ENCODE data around the gene WBP1L.
"Not testable (repeated sequence)": the region's sequence is repeated elsewhere in the genome, so short reads cannot be mapped to it uniquely, and the experiment has no call there.

The WBP1L gene

DNA sequence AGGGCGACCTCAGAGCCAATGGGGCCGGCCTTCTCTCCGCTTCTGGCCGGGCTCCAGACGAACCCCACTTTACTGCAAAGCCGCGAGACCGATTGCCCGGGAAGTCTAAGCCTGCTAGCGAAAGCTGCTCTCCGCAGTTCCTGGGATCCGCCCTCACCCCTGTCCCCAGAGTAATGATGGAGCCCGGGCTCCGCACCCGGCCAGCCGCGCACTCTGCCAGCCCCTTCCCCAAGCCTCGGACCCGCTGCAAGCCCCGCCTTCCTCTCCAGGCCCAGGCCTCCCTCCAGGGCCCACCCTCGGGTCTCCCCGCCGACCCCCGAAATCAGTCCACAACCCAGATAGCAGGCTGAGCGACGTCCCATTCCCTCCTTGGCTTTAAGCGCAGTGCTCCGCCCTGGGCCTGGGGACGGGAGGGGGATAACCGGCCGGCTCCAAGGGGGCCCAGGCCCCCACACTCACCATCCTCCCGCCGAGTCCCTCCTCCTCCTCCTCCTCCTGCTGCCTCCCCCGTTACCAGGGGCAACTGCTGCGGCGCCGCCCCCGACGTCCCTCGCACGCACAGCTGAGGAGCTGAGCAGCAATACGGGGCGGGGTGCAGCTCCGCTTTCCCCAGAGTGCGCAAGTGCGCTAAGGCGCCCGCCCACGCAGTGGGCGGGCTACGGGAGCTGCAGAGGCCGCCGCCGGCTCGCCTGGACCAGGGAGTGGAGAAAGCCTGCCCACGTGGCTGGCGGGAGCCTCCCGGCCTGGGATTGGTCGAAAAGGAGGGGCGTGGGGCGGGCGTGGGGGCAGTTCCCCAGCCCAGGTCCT, 29.7 kb upstream of the WBP1L start, which contains the start of gene ARL3:
Gene ARL3 (minus strand): TSS at position 584 of the 807 bp plus-strand sequence. CDS start 122 bp downstream, at position 462.
- peak; percentile 83 for DNase-seq (ENCODE audit: extremely low read depth, low read depth)
- peak within 1 kb of the TSS; percentile 92 for H3K4me3 ChIP-seq (replicated peaks; ENCODE audit: low read depth, low read length)
- TF ChIP-seq, protein P1, sequence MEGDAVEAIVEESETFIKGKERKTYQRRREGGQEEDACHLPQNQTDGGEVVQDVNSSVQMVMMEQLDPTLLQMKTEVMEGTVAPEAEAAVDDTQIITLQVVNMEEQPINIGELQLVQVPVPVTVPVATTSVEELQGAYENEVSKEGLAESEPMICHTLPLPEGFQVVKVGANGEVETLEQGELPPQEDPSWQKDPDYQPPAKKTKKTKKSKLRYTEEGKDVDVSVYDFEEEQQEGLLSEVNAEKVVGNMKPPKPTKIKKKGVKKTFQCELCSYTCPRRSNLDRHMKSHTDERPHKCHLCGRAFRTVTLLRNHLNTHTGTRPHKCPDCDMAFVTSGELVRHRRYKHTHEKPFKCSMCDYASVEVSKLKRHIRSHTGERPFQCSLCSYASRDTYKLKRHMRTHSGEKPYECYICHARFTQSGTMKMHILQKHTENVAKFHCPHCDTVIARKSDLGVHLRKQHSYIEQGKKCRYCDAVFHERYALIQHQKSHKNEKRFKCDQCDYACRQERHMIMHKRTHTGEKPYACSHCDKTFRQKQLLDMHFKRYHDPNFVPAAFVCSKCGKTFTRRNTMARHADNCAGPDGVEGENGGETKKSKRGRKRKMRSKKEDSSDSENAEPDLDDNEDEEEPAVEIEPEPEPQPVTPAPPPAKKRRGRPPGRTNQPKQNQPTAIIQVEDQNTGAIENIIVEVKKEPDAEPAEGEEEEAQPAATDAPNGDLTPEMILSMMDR (IDR thresholded peaks at IDR 0.05; ENCODE audit: low read depth, low read length, missing control alignments), result peak; percentile 20

DNA sequence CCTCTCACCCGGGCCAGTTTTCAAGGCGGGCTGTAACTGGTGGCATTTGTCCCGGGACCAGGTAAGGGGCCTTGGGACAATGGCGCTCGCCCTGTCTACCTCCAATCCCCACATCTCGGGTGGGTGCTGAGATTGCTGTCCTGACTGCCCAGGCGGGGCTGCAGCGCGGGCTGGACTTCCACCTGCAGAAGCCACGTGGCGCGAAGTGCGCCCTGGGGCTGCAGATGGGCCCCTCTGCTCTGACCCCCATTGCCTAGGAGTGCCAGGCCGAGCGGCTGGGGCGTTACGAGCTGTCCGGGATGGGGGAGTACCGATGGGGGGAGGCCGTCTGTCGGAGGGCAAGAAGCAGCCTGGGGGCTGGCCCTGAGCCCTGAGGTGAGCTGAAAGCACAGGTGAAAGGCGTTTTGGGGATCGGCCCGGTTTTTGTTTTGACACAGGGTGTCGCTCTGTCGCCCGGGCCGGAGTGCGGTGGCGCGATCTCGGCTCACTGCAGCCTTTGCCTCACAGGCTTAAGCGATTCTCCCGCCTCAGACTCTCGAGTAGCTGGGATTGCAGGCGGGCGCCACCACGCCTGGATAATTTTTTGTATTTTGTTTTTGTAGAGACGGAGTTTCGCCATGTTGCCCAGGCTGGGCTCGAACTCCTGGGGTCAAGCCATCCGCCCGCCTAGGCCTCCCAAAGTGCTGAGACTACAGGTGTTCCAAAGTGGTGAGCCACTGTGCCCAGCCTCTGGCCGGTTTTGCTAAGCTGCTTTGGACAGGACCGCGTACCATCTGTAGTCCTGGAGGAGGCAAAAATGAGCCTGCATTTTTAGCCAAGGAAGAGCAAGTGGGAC, 28.9 kb upstream of the WBP1L start, which contains the start of gene SFXN2:
Gene SFXN2 (plus strand): TSS at position 16 of the 835 bp plus-strand sequence. CDS start 12,001 bp downstream, outside the sequence.
- TF ChIP-seq, protein P1 (IDR thresholded peaks at IDR 0.05; ENCODE audit: low read depth, low read length, missing control alignments), result no peak
- DNase-seq (ENCODE audit: extremely low read depth, low read depth), result no peak
- peak within 1 kb of the TSS; percentile 92 for H3K4me3 ChIP-seq (replicated peaks; ENCODE audit: low read depth, low read length)

DNA sequence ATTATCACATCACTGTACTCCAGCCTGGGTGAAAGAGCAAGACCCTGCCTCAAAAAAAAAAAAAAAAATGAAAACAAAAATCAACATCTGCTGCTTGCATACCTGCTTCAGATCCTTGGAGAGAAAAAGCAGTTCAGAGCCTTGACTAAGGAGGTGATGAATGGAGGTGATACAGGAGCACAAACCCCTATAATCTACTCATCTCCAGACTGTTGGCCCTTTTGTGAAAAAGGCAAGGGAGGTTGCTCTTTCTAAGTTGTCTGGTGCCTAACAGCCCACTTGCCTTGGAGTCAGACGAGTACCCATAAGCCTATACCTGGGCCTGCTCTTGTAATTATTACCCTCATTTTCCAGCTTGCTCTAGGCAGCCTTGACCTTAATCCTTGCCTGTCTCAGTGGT, 27.9 kb upstream of the WBP1L start:
- DNase-seq (ENCODE audit: extremely low read depth, low read depth), result no peak

DNA sequence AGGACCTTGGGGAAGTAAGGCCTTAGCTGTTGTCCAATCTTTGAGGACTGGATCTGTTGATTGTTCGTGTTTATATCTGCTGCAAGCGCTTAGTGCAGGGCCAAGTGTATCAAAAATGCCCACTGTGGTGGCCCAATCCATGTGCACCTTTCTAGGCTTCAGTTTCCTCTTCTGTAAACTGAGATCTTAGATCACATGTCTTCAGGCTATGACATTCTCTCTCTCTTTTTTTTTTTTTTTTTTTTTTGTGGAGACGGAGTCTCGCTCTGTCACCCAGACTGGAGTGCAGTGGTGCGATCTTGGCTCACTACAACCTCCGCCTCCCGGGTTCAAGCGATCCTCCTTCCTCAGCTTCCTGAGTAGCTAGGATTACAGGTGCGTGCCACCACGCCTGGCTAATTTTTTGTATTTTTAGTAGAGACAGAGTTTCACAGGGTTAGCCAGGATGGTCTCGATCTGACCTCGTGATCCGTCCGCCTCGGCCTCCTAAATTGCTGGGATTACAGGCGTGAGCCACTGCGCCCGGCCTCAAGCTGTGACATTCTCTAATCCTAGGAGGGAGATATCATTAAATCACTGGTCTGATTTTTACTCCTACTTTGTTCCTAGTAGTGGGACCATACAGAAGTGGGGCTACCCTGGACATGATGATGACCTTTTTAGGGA, 26.7 kb upstream of the WBP1L start:
- not testable (repeated sequence) for H3K4me3 ChIP-seq (replicated peaks; ENCODE audit: low read depth, low read length); DNase-seq (ENCODE audit: extremely low read depth, low read depth)

More for the DNA sequence above, 27.9 kb upstream of the WBP1L start:
- H3K4me3 ChIP-seq (replicated peaks; ENCODE audit: low read depth, low read length), result peak overlapping the region; percentile 92
- TF ChIP-seq, protein P1 (IDR thresholded peaks at IDR 0.05; ENCODE audit: low read depth, low read length, missing control alignments), result no peak

DNA sequence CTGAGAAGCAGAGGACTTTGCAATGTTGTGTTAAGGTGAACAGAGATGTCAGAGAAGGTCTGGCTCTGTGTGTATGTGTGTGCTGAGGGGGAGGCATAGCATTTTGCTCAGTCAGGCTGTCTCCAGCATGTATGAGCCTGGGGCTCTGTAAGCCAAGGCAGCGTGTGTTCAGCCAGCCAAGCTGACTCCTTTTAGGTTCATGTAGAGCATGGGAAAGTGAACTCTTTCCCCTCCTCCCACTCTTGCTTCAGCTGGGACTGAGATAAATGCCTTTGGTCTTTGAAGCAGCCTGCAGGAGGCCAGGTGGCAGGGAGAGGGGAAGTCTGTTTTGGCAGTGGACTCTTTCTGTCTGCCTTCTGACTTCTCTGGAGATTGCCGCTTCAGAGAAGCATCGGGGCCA, 25.5 kb upstream of the WBP1L start:
- no peak overlapping the region; the same call in 1 of the 2 replicates for H3K4me3 ChIP-seq (replicated peaks; ENCODE audit: low read depth, low read length)
- no peak for DNase-seq (ENCODE audit: extremely low read depth, low read depth)

DNA sequence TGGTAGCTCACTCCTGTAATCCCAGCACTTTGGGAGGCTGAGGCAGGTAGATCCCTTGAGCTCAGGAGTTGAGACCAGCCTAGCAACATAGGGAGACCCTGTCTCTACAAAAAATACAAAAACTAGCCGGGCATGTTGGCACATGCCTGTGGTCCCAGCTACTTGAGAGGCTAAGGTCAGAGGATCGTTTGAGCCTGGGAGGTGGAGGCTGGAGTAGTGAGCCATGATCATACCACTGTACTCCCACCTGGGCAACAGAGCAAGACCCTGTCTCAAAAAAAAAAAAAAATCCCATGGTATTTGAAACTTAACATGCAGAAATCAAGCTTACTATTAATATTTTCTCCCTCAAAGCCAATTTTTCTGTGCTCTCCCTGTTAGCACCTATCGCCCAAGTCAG, 23.4 kb upstream of the WBP1L start:
- TF ChIP-seq, protein P1 (IDR thresholded peaks at IDR 0.05; ENCODE audit: low read depth, low read length, missing control alignments), result no peak
- DNase-seq (ENCODE audit: extremely low read depth, low read depth), result no peak
- H3K4me3 ChIP-seq (replicated peaks; ENCODE audit: low read depth, low read length), result no peak overlapping the region

More for the DNA sequence above, 25.5 kb upstream of the WBP1L start:
- TF ChIP-seq, protein P1 (IDR thresholded peaks at IDR 0.05; ENCODE audit: low read depth, low read length, missing control alignments), result no peak

Data from HFF-Myc (cell line).